Ovary (tissue), 9 donors: Measurements from ENCODE around the gene RDH12. TPM values are rescaled to one million over a fixed set of nuclear protein-coding genes. Genes with fewer than 3 reads are reported as not detected.

Experiments used
- DNase-seq, 5 donors: peaks; one replicate each; pipeline ENCODE4 v3.0.0-alpha.2; 2019 to 2020
- H3K27ac ChIP-seq, 2 donors: fragments of 200-600 bp; one replicate each; pipeline versions ENCODE4 v1.5.1 to v1.8.0; 2019 to 2022
- H3K27me3 ChIP-seq: fragments of 200-600 bp; one replicate; pipeline ENCODE4 v1.8.0; 2022
- H3K36me3 ChIP-seq: fragments of 200-600 bp; sonication (generic); one replicate; pipeline ENCODE4 v1.5.1; 2019
- H3K4me1 ChIP-seq: one replicate; pipeline ENCODE4 v1.8.1; 2013; ENCODE audit warnings: mild to moderate bottlenecking, moderate library complexity; ENCODE audit not compliant: insufficient read depth
- H3K4me3 ChIP-seq: fragments of 200-600 bp; sonication (generic); one replicate; pipeline ENCODE4 v1.5.1; 2017
- H3K9me3 ChIP-seq, 2 donors: fragments of 200-600 bp in 1 of 2; sonication (generic) in 1 of 2; one replicate each; pipeline versions ENCODE4 v1.5.1 to v1.8.1; 2013 to 2019; ENCODE audit warnings: mild to moderate bottlenecking in 1 of 2, moderate library complexity in 1 of 2
- EP300 ChIP-seq: sonication (generic); formaldehyde crosslinking; IDR thresholded peaks from one replicate; pipeline ENCODE4 v1.6.1; 2017; ENCODE audit warnings: antibody characterized with exemption
- POLR2A ChIP-seq: fragments of 450-650 bp; IDR thresholded peaks from one replicate; pipeline ENCODE4 v1.6.1; 2017; ENCODE audit warnings: antibody characterized with exemption, mild to moderate bottlenecking, moderate library complexity
- WGBS, 3 donors: extraction: QIAGEN DNeasy Blood & Tissue Kit in 1 of 3; methylation state at CpG; one replicate each; pipeline versions ENCODE4 v1.1.5 to v1.1.7; 2013 to 2017; 5-methylcytosine and 5-hydroxymethylcytosine counted together
- intact Hi-C, 4 donors: fragments of 100-400 bp; cut with DNase I; formaldehyde crosslinking; loops; one replicate each; pipeline versions ENCODE4 v1.11.0 to v1.15.1; 2022 to 2023
- polyA plus RNA-seq, 2 donors: library from polyadenylated mRNA; stranded (reverse); fragments of 200-250 nt in 1 of 2; fragments of 350-450 nt in 1 of 2; fragmentation: Illumina TruSeq in 1 of 2; extraction: RNeasy Lipid Tissue Mini Kit (QIAGEN cat#74804) in 1 of 2; gene quantifications; one replicate each; pipeline ENCODE4 v1.2.3, GENCODE V29; 2013 to 2014
- total RNA-seq, 7 donors: library from RNA; depleted of rRNA in 2 of 7; stranded (reverse); fragments of >200 nt in 2 of 7; fragmentation: NEBNext Ultra II Directional in 3 of 7; extraction: Animal tissue kit (Norgen Biotek cat#: 25700) in 3 of 7; gene quantifications; one replicate each; pipeline versions ENCODE4 v1.1.0 to v1.2.4, GENCODE V29; 2016 to 2023
- TF ChIP-seq, protein P1 (sequence below), 3 donors: fragments of 450-650 bp in 2 of 3; fragments of 200-600 bp in 1 of 3; IDR thresholded peaks; one replicate each; pipeline versions ENCODE4 v1.5.1 to v1.8.0; 2016 to 2022; ENCODE audit warnings: antibody characterized with exemption in 3 of 3, mild to moderate bottlenecking in 1 of 3
- donor health status: DM: no; HTN: no; CAD: no; lungs with moderate emphysema.
- donor health status: DM: no; HTN: no; CAD: no.
- donor health status: Bipolar disorder and iron deficiency.
- donor health status: DM: yes; HTN: yes; CAD: no.
- donor health status: DM: no; HTN: no; CAD: no.
- donor health status: DM: yes; HTN: yes; CAD: no.

Gene RDH12
- total and polyA plus RNA-seq, 9 donors: 0.10 to 0.30 TPM; not detected in 7

DNA sequence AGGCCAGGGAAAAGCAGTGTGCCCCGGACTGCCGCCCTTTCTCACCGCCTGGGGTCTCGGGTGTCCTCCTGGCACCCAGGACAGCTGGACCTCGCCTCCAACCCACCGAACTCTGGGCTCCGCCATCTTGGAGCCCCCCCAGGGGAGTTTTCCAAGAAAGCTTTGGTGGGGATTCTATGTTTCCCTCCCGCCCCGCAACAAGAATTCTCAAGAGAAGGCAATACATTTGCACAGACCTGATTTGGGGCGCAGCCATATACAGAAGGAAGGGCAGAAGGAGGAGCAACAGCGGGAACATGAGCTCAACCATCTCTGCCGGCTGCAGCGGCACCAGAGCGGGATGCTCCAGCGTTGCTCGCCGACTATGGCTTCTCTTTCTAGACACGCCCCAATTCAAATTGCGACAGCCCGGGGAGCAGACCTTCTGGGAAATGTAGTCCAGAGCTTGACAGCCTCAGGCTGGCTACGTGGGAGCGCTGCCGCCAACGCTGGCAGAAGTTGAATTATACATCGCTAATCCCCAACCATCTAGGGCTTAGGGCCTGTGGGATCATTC is 6.2 kb upstream of the RDH12 start, which contains the start of gene RDH11:
Gene RDH11 (minus strand): TSS at position 371 of the 556 bp plus-strand sequence. CDS start 61 bp downstream, at position 310.
- H3K27me3 ChIP-seq: no peaks in the 10 kb centered on the region
- DNase-seq: peak; percentile 78 to 84 (median 83)
- WGBS, 3 donors: 0% methylated on average over 25 of the region's 25 CpGs
- H3K36me3 ChIP-seq: no peaks in the 10 kb centered on the region
- peak; percentile 67 for TF ChIP-seq POLR2A
- no peak for TF ChIP-seq EP300
- intact Hi-C loops: no loop called here
- peaks cover 5% of the 10 kb centered on the region for H3K4me1 ChIP-seq
- peak within 1 kb of the TSS; percentile 10 to 40 for H3K27ac ChIP-seq
- H3K9me3 ChIP-seq: no peaks in the 10 kb centered on the region
- H3K4me3 ChIP-seq: peak within 1 kb of the TSS; percentile 83

DNA sequence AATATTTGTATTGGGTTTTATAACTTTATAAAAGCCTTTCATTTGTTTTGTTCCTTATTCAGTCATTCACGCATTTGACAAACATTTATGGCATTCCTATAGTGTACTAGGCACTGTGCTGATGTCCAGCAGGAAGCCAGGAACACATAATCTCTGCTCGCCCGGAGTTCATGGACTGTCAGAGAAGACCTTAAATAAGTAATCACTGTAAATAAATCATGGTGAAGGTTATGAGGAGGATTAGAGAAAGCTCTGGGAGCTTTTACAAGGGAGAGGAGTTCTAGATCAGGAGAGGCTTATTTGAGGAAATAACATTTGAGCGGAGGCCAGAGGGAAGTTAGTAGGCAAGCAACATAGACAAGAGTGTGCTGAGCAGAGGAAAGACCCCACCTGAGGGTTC is 4.7 kb upstream of the RDH12 start:
- no peak overlapping the region for H3K4me3 ChIP-seq
- TF ChIP-seq POLR2A: no peak
- no peak overlapping the region for H3K27ac ChIP-seq
- peaks cover 5% of the 10 kb centered on the region for H3K4me1 ChIP-seq
- H3K36me3 ChIP-seq: no peaks in the 10 kb centered on the region
- intact Hi-C loops: no loop called here
- 69 to 76% (median 73%) methylated on average over 4 of the region's 4 CpGs for WGBS, 3 donors
- no peaks in the 10 kb centered on the region for H3K27me3 ChIP-seq
- DNase-seq: no peak
- no peaks in the 10 kb centered on the region for H3K9me3 ChIP-seq

DNA sequence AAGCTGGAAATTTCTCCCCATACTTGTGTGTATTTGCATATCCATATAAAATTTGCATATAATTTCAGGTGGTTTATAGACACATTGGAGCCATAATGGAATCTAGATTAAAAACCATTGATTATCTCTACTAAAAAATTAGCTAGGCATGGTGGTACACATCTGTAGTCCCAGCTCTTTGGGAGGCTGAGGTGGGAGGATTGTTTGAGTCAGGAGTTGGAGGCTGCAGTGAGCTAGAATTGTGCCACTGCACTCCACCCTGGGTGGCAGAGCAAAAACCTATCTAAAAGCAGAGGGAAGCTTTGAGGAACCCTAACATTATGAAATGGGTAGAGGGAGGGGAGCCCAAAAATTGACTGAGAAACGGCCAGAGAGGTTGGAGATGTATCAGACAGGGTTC is 3.5 kb upstream of the RDH12 start:
- Histone ChIP-seq H3K27me3 (no peaks in the 10 kb centered on the region), H3K36me3 (no peaks in the 10 kb centered on the region), H3K9me3 (no peaks in the 10 kb centered on the region), H3K4me3 (no peak overlapping the region), H3K27ac (no peak overlapping the region), H3K4me1 (peaks cover 3% of the 10 kb centered on the region)
- intact Hi-C loops: no loop called here
- DNase-seq: no peak
- TF ChIP-seq, protein P1, sequence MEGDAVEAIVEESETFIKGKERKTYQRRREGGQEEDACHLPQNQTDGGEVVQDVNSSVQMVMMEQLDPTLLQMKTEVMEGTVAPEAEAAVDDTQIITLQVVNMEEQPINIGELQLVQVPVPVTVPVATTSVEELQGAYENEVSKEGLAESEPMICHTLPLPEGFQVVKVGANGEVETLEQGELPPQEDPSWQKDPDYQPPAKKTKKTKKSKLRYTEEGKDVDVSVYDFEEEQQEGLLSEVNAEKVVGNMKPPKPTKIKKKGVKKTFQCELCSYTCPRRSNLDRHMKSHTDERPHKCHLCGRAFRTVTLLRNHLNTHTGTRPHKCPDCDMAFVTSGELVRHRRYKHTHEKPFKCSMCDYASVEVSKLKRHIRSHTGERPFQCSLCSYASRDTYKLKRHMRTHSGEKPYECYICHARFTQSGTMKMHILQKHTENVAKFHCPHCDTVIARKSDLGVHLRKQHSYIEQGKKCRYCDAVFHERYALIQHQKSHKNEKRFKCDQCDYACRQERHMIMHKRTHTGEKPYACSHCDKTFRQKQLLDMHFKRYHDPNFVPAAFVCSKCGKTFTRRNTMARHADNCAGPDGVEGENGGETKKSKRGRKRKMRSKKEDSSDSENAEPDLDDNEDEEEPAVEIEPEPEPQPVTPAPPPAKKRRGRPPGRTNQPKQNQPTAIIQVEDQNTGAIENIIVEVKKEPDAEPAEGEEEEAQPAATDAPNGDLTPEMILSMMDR (IDR thresholded peaks at IDR 0.05): no peak
- no peak for TF ChIP-seq POLR2A
- TF ChIP-seq EP300: no peak
- 52 to 62% (median 54%) methylated on average over 1 of the region's 1 CpG for WGBS, 3 donors

DNA sequence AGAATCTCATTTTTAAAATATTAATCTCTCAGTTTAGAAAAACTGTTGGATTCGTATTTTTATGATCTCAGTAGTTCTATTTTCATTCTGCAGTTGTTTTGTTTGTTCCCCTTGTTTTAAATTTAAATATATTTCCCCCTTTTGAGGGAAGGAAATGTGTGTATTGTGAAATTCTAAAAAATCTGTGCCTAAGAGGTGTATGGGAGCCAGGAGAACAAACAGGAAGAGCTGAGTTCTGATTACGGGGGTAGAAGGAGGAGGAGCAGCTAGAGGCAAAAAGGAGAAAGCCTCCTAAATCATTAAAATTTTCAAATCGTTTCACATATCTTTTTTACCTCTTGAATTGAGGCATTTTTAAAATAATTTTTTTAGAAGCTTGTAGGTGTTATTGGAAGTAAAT is 2.3 kb downstream of the RDH12 start:
- Histone ChIP-seq H3K4me3 (no peak overlapping the region), H3K27me3 (no peaks in the 10 kb centered on the region), H3K4me1 (no peaks in the 10 kb centered on the region), H3K27ac (no peak overlapping the region), H3K36me3 (no peaks in the 10 kb centered on the region), H3K9me3 (no peaks in the 10 kb centered on the region)
- no peak for DNase-seq
- WGBS, 3 donors: 42 to 54% (median 46%) methylated on average over 3 of the region's 3 CpGs
- TF ChIP-seq EP300 (no peak), POLR2A (no peak)
- TF ChIP-seq, protein P1 (IDR thresholded peaks at IDR 0.05): no peak
- intact Hi-C loops: loop anchor here in 3 of 4 donors (5.0 to 10.0 kb wide), 5 partner anchors 119 to 279 kb away; no protein-coding TSS in a partner anchor

DNA sequence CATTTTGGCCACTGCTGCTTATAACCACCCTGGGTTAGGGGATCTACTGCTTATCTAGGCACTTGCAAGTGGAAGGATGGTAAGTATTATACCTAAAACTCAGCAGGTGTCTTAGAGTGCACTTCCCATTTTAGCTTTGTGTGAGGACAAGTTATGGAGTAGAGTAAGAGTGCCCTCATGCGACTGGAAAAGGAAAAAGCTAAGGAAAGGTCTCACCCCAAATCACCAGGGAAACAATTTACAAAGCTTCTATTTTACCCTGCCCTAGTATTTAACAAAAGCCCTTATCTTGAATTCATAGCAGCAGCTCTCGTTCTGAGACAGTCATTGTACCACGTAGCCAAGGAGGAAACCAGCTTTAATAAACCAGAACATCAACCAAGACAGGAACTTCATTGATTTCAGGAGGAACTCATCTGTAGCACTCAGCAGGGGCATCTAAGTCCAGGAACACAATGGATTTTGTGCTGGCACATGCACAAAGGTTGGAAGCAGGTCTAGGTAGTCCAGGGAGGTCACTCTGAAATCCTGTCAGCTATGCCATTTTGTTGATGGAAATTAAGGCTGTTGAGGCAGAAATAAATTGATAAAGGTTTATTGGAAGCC is 2.9 kb downstream of the RDH12 start:
- H3K36me3 ChIP-seq: no peaks in the 10 kb centered on the region
- H3K4me3 ChIP-seq: no peak overlapping the region
- H3K4me1 ChIP-seq: no peaks in the 10 kb centered on the region
- DNase-seq: no peak
- H3K27ac ChIP-seq: no peak overlapping the region
- intact Hi-C loops: loop anchor here in 3 of 4 donors (5.0 to 10.0 kb wide), 6 partner anchors 120 to 280 kb away; no protein-coding TSS in a partner anchor
- TF ChIP-seq, protein P1 (IDR thresholded peaks at IDR 0.05): peak; percentile 38 to 56 (median 45)
- TF ChIP-seq EP300 (no peak), POLR2A (no peak)
- no peaks in the 10 kb centered on the region for H3K27me3 ChIP-seq
- 0% methylated on average over 3 of the region's 3 CpGs for WGBS, 3 donors
- no peaks in the 10 kb centered on the region for H3K9me3 ChIP-seq
